Measurements from ENCODE around the gene EXOC1L. TPM values are rescaled to one million over a fixed set of nuclear protein-coding genes. Genes with fewer than 3 reads are reported as not detected.

EXOC1L gene
- total RNA-seq, 1 donor from 2014 or later, result not detected

GRCh38 chr4:55884093-55884850 is 64.7 kb downstream of the EXOC1L start:
- TF ChIP-seq CTCF (IDR thresholded peaks at IDR 0.05), result no peak
- Histone ChIP-seq H3K4me1 (no peaks in the 10 kb centered on the region), H3K36me3 (peaks cover 49% of the 10 kb centered on the region), H3K4me3 (no peak overlapping the region), H3K27ac (no peak overlapping the region), H3K27me3 (no peaks in the 10 kb centered on the region), H3K9me3 (no peaks in the 10 kb centered on the region)
- DNase-seq (no peak), ATAC-seq (no peak)
- intact Hi-C loops (cut with DNase I), result no loop called here

- no peak for ATAC-seq
- intact Hi-C loops (cut with DNase I), result no loop called here
- peaks cover 44% of the 10 kb centered on the region for H3K36me3 ChIP-seq
Measured at GRCh38 chr4:55884851-55885219, 65.2 kb downstream of the EXOC1L start.

More at GRCh38 chr4:55884851-55885219, 65.2 kb downstream of the EXOC1L start:
- H3K4me1 ChIP-seq, result no peaks in the 10 kb centered on the region
- H3K27ac ChIP-seq, result no peak overlapping the region
- no peaks in the 10 kb centered on the region for H3K9me3 ChIP-seq
- no peak for DNase-seq
- no peaks in the 10 kb centered on the region for H3K27me3 ChIP-seq
- no peak overlapping the region for H3K4me3 ChIP-seq
- no peak for TF ChIP-seq CTCF (IDR thresholded peaks at IDR 0.05)

Other genes starting within 250 kb of the EXOC1L start
- gene PDCL2, start 227.5 kb upstream of the EXOC1L start, total RNA-seq, result not detected
- gene NMU, start 183.5 kb upstream of the EXOC1L start, total RNA-seq, result 2.1 TPM
- 32.9 TPM for gene EXOC1, start 33.9 kb downstream of the EXOC1L start, total RNA-seq
- 6.8 TPM for gene CEP135, start 129.2 kb downstream of the EXOC1L start, total RNA-seq

All from upper lobe of right lung (tissue), 1 donor.